Ectodermal cell (in vitro differentiated cells): ENCODE results near the gene NRG3.

Source experiments
- H3K27ac ChIP-seq: 2 replicates; pipeline ENCODE4 v1.7.0; 2013; ENCODE audit warnings: mild to moderate bottlenecking, low read depth, low read length; ENCODE audit not compliant: insufficient read depth, poor library complexity, severe bottlenecking
- H3K27me3 ChIP-seq: 2 replicates; pipeline ENCODE4 v1.7.0; 2013; ENCODE audit warnings: mild to moderate bottlenecking, low read length; ENCODE audit not compliant: insufficient read depth, control insufficient read depth, poor library complexity, severe bottlenecking
- H3K36me3 ChIP-seq: one replicate; pipeline ENCODE4 v1.7.0; 2013; ENCODE audit warnings: low read length; ENCODE audit not compliant: control insufficient read depth, insufficient read depth
- H3K4me1 ChIP-seq: one replicate; pipeline ENCODE4 v1.7.0; 2013; ENCODE audit warnings: low read length; ENCODE audit not compliant: control insufficient read depth, insufficient read depth
- H3K4me3 ChIP-seq: 2 replicates; pipeline ENCODE4 v1.7.0; 2013; ENCODE audit warnings: low read depth, low read length, control low read depth; ENCODE audit not compliant: insufficient read depth
- H3K9me3 ChIP-seq: 2 replicates; pipeline ENCODE4 v1.7.0; 2013; ENCODE audit warnings: mild to moderate bottlenecking, low read length, moderate library complexity; ENCODE audit not compliant: control insufficient read depth
- WGBS, 2 experiments: methylation state at CpG; one replicate each; pipeline ENCODE4 v1.1.7; 2013; ENCODE audit warnings: missing lambda C conversion rate in 2 of 2; 5-methylcytosine and 5-hydroxymethylcytosine counted together

NRG3 gene

DNA sequence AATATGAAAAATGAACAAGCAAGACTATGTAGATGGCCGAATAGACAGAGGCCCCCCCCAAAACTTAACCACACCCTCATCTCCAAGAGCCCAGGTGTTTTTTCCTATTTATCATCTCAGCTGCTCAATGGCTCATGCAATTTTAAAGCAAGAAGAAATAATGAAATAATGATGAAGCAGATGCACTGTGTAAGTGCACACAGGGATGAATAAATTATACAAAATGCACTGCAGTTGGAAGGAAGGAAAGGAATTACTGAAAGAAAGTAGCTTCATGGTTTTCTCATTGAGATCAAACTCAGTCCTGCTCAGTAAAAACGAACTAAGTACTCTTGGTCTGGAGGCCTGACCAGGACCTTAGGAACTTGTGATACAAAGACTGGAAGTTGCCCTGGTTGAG is 810.1 kb downstream of the NRG3 start:
- no peaks in the 10 kb centered on the region for H3K36me3 ChIP-seq
- WGBS, 2 experiments = 94 to 98% methylated on average over 2 of the region's 2 CpGs
- H3K4me3 ChIP-seq = no peak overlapping the region
- no peaks in the 10 kb centered on the region for H3K27me3 ChIP-seq
- no peaks in the 10 kb centered on the region for H3K4me1 ChIP-seq
- H3K27ac ChIP-seq = no peak overlapping the region
- no peaks in the 10 kb centered on the region for H3K9me3 ChIP-seq

DNA sequence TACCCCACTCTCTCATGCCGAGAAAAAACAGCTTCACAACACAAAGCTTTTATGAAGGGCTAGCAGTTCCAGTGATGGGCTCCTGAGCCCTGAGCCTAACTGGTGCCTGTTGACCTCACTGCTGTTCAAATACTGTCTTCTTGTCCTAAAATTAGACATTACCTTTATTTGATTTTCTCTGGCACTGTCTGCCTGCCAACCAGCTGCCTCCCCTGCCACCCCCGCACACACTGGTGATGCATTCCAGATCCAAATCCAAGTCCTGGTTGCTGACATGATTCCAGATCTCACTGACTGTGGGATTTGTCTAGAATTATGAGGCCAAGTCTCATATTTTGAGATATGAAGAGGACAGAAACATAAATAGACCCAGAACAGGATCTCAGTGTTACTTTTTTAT is 816.2 kb downstream of the NRG3 start:
- Histone ChIP-seq H3K4me1 (no peaks in the 10 kb centered on the region), H3K9me3 (no peaks in the 10 kb centered on the region), H3K27me3 (no peaks in the 10 kb centered on the region), H3K4me3 (no peak overlapping the region), H3K36me3 (no peaks in the 10 kb centered on the region), H3K27ac (no peak overlapping the region)
- WGBS, 2 experiments = 93 to 99% methylated on average over 2 of the region's 2 CpGs

DNA sequence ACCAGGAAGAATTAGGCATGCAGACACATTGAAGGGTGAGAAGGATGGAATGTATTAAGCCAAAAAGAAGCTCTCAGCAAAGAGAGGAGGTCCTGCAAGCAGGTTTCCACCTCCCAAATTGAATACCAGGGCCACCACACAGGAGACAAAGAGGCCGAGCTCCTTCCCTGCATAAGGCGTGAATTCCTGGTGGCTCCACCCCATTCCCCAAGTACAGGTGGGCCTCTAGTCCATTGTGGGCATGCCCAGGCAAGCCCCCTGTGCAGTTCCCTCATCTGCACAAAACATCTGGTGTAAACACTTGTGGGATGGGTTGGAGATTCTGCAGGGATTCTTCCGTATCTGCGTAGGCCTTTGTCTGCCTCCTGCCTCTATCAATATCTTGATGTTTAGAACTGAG is 817.5 kb downstream of the NRG3 start:
- WGBS, 2 experiments = 97 to 100% methylated on average over 4 of the region's 4 CpGs
- Histone ChIP-seq H3K36me3 (no peaks in the 10 kb centered on the region), H3K27me3 (no peaks in the 10 kb centered on the region), H3K4me3 (no peak overlapping the region), H3K27ac (no peak overlapping the region), H3K9me3 (no peaks in the 10 kb centered on the region), H3K4me1 (no peaks in the 10 kb centered on the region)

DNA sequence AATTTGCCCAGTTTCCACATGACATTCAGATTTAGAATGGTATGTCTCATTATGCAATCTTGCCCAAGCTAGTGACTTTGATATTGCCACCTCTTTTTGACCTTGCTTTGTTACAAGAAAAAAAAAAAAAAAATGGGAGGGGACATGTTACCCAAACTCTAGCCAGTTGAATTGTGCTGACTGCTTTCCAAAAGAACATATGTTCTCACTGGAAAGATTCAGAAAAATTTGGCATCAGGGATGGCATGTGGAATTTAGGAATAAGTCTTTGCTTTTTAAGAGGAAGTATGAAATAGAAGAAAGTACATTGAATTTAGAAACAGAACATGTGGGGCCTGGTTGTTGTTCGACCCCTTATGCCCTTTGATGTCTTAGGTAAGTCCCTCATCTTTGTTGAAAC is 846.8 kb downstream of the NRG3 start:
- Histone ChIP-seq H3K4me1 (no peaks in the 10 kb centered on the region), H3K9me3 (no peaks in the 10 kb centered on the region), H3K27ac (no peak overlapping the region), H3K36me3 (no peaks in the 10 kb centered on the region), H3K27me3 (no peaks in the 10 kb centered on the region), H3K4me3 (no peak overlapping the region)
- WGBS, 2 experiments = 100% methylated on average over 1 of the region's 1 CpG; no CpG with 5 or more reads in 1 of the 2 experiments

DNA sequence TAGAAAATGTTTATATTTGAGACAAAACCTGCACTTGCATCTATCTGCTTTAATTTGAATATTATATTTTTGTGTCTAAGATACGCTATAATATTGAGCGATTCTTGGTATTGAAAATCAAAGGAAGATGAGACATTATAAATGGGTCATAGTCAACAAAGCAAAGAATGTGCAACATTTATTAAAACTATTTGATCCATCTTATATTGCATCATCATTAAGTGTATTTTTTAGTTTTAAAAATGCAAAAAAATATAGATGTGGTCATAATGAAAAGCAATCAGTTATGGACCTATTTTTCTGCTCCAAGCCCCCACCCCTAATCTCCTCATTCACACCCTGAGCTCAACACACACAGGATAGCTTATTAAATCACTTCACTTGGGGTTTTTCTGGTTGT is 847.3 kb downstream of the NRG3 start:
- Histone ChIP-seq H3K27ac (no peak overlapping the region), H3K36me3 (no peaks in the 10 kb centered on the region), H3K4me1 (no peaks in the 10 kb centered on the region), H3K9me3 (no peaks in the 10 kb centered on the region), H3K4me3 (no peak overlapping the region), H3K27me3 (no peaks in the 10 kb centered on the region)
- WGBS, 2 experiments = 100% methylated on average over 1 to 2 of the region's 2 CpGs

DNA sequence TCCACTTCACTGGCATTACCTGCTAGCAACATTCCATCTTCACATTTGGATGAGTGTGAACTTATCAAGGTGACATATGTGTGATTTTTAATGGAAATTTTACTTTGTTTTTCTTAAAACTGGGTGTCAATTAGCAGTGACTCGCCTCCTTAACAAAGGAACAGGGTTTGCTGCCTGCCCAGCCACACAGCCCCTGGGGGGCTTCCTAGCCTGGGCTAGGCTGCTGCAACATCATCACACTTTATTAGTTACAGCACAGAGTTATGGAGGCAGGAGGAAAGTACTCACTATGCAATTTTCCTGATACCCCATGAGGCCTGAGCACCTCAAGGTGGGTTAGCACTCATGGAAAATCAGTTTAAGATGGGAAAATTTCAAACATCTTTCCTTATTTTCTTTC is 861.3 kb downstream of the NRG3 start:
- Histone ChIP-seq H3K36me3 (no peaks in the 10 kb centered on the region), H3K4me3 (no peak overlapping the region), H3K4me1 (peaks cover 6% of the 10 kb centered on the region), H3K9me3 (no peaks in the 10 kb centered on the region), H3K27ac (no peak overlapping the region), H3K27me3 (no peaks in the 10 kb centered on the region)
- 73 to 91% methylated on average over 1 of the region's 1 CpG for WGBS, 2 experiments

DNA sequence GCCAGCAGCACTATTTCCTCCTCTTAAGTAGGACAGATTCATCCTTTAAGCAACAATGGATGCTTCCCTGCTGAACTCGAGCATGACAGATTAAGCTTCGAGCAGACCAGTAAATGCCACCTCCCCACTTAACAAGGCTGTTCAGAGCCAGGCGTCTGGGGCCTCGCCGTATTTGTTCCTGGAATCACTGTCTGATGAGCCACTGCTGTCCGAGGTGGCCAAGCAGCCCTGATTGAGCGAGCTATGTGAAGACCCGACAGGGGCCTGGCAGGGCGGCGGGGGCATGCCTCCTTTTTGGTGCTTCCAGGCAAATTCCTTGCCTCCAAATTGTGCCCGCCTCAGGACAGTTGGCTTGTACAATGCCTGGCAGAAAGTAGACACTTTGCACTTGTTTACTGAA is 862.6 kb downstream of the NRG3 start:
- no peaks in the 10 kb centered on the region for H3K27me3 ChIP-seq
- H3K4me1 ChIP-seq = peaks cover 6% of the 10 kb centered on the region
- no peak overlapping the region for H3K4me3 ChIP-seq
- H3K9me3 ChIP-seq = no peaks in the 10 kb centered on the region
- WGBS, 2 experiments = 59 to 67% methylated on average over 11 of the region's 11 CpGs
- no peaks in the 10 kb centered on the region for H3K36me3 ChIP-seq
- no peak overlapping the region for H3K27ac ChIP-seq

DNA sequence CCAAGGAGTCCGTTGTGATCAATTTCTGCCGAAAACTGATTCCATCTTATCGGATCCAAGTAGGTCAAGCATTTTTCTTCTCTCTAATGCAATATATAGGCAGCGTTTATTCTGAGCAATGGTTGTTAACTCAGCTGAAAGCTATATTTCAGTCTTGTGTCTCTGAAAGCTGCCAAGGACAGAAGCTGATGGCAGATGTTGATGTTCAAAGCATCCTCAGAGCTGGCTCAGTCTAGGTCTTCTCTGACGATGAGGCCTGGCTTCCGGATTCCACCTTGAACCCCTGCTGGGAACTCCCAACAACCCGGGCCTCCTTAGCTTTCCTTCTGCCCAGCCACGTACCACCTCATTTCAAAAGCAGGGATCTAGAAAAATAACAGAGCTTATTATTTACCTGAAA is 863.6 kb downstream of the NRG3 start:
- WGBS, 2 experiments = 87 to 93% methylated on average over 7 to 8 of the region's 8 CpGs
- H3K4me1 ChIP-seq = peaks cover 8% of the 10 kb centered on the region
- no peaks in the 10 kb centered on the region for H3K27me3 ChIP-seq
- no peak overlapping the region for H3K4me3 ChIP-seq
- no peaks in the 10 kb centered on the region for H3K9me3 ChIP-seq
- no peaks in the 10 kb centered on the region for H3K36me3 ChIP-seq
- H3K27ac ChIP-seq = no peak overlapping the region

DNA sequence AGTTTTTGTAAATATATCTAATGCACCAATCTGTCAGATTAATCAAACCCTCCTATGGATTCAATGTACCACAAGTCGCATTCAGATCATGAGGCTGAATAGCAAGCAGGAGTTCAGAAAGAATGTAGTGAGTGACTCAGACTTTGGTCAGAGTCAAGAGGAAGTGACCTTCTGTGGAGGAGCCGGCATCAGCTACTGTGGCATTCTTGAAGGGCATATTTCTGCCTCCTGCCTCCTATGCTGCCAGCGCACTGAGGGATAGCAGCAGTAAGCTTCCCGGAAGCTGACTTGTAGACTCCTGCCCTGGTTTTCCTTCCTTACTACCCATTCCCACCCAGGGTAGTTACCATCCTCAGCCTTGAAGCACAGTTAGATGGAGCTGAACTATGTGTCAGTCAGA is 867.5 kb downstream of the NRG3 start:
- H3K9me3 ChIP-seq = no peaks in the 10 kb centered on the region
- WGBS, 2 experiments = 95% methylated on average over 4 of the region's 4 CpGs
- no peak overlapping the region for H3K27ac ChIP-seq
- no peaks in the 10 kb centered on the region for H3K36me3 ChIP-seq
- no peak overlapping the region for H3K4me3 ChIP-seq
- H3K27me3 ChIP-seq = no peaks in the 10 kb centered on the region
- peaks cover 2% of the 10 kb centered on the region for H3K4me1 ChIP-seq

DNA sequence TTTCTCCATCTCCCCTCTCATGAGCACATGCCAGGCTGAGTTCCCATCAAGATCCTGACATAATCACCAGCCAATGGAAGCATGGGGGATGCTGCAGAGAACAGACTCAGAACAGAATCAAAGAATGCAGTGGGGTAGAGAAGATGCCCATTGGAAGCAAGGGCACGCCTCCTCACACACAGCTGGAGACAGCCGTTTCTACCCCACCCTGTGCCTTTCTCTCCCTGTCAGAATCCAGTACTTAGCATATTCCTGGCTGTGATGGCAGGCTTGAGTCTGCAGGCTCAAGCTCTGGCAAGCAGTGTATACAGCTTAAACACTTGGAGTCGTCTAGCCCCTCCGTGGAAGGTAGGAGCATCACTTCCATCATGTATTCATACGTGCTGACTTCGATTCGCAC is 867.9 kb downstream of the NRG3 start:
- Histone ChIP-seq H3K9me3 (no peaks in the 10 kb centered on the region), H3K4me3 (no peak overlapping the region), H3K27ac (no peak overlapping the region), H3K36me3 (no peaks in the 10 kb centered on the region), H3K4me1 (peaks cover 2% of the 10 kb centered on the region), H3K27me3 (no peaks in the 10 kb centered on the region)
- WGBS, 2 experiments = 74 to 76% methylated on average over 7 of the region's 7 CpGs

DNA sequence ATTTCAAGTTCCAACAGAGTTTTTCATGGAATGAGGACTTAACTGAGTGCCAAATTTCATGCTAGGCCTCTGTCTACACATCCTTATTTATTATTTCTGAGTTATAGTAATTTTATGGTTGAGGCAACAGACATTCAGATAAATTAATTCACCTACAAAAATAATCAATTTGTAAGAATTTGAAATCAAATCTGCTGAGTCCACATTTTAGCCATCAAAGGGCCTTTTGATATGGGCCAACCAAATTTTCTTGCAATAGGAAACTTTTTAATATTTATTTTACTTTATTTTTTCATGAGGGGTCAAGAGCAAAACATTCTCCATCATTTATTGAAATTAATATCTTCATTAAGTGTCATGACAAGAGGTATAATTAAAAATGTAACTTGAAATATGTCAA is 875.5 kb downstream of the NRG3 start:
- Histone ChIP-seq H3K4me1 (no peaks in the 10 kb centered on the region), H3K4me3 (no peak overlapping the region), H3K9me3 (no peaks in the 10 kb centered on the region), H3K27me3 (no peaks in the 10 kb centered on the region), H3K27ac (no peak overlapping the region), H3K36me3 (no peaks in the 10 kb centered on the region)
